HG03442 (cell line): ENCODE results near the gene TUBA3C.

Experiments
- ATAC-seq: cut with Tn5 transposase; IDR thresholded peaks from one replicate; pipeline ENCODE4 v1.9.1; 2021; ENCODE audit warnings: mild to moderate bottlenecking, moderate library complexity; ENCODE audit not compliant: unreplicated experiment

Gene TUBA3C

DNA sequence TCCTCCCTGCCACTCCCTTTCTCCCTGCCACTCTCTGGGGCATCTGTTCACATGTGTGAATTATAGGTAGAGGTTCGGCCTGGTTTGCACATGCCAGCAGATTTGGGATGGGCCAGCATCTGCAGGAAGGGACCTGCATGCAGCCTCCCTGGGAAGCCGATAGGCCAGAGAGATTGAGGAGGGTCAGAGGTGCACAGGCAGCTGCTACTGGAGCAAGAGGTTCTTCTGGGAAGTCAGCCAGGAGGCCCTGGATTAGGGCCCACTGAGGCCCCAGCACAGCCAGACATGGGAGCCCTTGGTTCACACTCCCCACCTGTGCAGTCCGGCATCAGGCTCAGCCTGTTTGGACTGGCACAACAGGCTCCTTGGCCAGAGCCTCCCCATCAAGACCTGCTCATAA lies 12.1 kb downstream of the TUBA3C start:
- no peak for ATAC-seq

DNA sequence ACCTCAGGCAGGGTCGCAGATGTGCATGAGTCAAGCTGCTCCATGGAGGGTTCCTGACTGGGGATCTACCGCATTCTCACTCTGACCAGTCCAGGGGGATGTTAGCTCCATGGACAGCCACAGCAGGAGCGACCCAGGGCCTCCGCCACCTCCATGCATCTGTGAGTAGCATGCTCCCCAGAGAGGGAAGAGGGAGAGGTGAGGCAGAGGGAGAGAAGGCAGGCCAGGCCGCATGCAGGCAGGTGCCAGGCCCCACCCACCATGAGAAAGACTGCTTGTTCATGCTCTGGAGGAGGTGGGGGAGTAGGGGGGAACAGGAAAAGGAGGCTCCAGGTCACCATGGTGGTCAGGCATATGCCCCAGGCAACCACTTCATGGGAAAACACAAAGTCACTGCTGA lies 20.3 kb downstream of the TUBA3C start:
- no peak for ATAC-seq

DNA sequence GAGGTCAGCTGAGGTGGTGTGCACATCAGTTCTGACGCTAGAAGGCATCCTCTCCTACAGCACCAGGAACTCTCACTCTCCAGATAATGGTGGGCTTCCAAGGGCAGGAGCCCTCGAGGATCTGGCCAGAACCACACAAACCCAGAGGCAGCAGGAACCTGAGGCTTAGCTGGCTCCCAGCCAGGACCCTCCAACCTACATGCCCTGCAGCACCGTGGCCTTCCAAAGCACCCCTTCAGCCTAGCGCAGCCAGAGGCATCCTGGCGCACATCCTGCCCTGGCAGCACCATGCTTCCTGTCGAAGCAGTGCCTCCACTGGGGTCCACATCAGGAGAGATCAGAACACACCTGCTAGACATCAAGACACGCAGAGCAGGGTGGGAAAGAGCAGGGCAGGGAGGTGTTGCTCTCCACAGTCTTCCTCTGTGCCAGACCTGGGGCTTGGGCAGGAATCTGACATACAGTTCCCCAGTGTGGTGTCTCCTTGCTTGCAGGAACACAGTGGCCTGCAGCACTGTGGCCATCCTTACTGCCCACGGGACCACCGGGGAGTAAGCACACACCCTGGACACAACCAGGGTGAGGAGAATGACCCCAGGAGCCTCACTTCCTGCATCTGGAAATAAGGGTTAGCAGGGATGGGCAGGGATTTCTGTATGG lies 21.7 kb downstream of the TUBA3C start:
- no peak for ATAC-seq

DNA sequence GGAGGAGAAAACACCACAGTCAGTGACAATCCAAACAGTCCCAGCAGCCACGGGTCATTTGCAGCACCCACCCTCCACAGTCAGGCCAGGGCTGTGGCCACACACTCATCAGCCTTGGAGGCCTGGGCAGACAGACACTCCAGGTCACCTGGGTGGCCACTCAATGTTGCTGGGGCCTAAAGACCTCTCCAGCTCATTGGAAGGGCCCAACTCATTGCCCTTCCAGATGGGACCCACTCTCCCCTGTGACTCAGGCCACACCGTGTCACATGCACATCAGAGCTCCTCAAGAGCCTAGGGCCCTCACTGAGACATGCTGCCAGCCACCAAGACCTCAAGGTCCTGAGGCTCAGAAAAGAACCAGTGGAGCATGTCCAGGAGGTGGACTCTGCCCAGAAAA lies 22.4 kb downstream of the TUBA3C start:
- ATAC-seq: no peak

DNA sequence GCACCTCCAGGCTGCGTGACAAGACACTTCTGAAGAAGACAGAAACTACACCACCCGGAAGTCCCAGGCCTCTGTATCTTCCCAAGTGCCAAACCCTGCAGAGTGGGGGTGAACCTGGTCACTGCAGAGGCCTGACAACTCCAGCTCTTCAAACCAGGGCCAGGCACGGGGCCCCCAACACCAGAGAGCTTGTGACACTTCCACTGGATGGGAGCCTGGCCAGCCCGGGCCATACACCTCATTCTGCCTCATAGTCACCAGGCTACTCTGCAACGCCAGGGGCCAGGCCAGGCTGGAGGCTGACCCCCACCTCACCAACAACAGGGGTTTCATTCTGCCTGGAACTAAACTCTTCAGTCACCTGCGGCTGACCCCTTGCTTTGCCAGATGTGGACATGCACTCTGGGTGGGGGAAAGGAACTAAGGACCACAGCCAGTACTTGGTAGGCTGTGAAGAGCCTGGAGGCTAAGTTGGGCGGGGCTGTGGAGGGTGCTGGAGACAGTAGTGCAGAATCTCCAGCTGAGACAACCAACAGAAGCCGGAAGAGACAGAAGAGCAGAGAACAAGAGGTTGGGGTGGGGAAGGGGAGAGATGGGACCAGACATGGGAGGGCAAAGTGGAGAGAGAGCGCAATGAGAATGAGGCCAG lies 23.0 kb downstream of the TUBA3C start:
- ATAC-seq: no peak

DNA sequence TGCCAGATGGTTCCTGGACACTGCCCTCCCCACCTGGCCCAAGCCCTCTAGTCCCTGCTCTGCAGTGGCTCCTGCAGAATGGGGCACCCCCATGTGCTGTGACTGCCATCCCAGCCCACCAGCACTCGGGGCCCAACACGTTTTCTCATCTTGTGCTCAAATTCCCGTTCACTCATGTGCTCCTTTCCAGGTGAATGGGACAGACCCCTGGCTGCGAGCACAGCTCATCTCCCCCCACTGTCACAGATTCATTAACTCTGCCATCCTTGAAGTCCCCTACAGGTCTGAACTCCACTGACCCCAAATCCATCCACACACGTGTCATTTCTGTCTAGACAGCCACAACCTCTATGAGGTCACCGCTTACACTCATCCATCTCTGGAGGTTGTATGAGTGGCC lies 23.6 kb downstream of the TUBA3C start:
- no peak for ATAC-seq

DNA sequence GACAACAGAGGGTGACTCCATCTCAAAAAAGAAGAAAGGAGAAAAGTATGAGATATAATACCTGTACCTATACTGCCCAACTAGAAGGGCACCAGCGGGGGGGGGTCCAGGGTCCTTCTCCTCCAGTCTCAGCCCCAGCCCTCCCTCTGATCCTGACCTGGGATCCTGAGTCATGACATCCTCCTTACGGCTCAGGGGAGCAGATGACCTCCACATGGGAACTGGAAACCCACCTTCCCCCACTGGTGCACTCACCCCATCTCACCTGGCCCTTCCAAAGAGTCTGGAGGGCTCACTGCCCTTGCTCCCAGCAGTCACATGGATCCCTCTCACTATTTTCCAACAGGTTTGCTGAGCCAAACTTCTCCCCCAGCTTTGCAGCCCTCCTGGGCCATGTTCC lies 24.2 kb downstream of the TUBA3C start:
- no peak for ATAC-seq

DNA sequence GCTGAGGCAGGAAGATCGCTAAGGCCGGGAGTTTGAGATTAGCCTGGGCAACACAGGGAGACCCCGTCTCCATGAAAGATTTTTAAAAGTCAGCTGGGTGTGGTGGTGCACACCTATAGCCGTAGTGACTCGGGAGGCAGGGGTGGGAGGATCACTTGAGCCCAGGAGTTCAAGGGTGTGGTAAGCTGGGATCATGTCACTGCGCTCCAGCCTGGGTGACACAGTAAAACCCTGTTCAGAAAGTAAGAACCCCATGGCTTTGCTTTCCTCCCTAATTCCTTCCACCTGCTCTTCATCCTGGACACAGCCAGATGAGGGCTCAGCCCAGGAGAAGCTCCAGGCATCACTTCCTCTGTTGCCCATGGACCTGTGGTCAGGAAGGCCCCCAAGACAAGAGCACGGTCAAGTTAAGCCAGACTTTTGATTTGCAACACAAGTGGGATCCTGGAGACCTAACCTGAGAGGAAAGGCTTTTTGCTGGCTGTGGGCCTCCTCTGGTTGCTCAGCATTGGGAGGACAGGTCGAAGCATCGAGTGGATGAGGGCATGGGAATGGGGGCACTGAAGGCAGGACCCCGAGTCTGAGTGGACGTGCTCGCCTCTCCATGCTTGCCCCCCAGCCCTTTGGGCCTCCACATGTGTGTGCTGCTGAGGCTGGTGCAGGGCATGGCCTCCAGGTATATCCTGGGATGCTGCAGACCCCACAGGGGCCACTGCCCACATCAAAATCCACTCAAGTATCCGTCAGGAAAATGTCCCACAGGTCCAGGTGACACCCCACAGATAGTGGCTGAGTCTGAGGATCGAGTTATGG lies 25.4 kb downstream of the TUBA3C start:
- ATAC-seq: no peak

DNA sequence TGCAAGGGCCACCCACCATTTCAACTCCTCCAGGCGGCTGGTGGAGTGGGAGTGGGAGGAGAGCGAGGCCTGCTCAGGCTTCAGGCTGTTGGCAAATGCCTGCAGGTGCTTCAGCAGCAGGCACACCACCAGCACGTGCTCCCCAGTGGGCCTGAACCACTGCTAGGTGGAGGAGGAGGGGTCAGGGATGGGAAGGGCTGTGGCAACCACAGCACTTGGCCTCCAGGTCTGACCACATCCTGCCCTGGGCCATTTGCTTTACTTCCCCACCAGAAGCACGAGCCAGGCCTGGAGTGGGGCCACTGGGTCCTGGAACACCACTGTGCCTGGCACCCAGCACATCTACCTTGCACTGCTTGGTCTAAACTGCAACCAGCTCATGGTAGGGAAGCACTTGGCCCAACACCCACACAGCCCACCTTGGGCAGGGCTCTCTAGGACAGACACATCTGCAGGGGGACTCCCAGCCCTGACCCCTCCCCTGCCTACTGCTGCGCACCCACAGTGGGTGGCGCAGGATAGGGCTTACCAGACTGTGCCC lies 26.2 kb downstream of the TUBA3C start:
- no peak for ATAC-seq

DNA sequence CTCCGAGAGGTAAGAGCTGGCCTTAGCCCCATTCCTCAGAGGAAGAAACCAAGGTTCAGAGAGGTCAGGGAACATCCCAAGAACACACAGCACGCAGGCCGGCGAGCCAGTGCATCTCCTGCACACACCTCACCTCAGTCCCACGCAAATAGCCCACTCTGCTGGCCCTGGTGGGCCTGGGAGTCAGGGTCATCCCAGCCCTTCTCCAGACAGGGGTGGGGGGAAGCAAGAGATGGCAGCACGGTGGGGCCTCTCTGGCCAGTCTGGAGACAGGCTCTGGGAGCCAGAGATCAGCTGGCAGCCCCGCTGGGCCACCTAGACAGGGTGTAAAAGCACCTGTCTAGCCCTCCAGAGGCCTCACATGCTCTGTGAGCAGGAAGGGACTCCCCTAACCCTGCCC lies 26.8 kb downstream of the TUBA3C start:
- no peak for ATAC-seq

DNA sequence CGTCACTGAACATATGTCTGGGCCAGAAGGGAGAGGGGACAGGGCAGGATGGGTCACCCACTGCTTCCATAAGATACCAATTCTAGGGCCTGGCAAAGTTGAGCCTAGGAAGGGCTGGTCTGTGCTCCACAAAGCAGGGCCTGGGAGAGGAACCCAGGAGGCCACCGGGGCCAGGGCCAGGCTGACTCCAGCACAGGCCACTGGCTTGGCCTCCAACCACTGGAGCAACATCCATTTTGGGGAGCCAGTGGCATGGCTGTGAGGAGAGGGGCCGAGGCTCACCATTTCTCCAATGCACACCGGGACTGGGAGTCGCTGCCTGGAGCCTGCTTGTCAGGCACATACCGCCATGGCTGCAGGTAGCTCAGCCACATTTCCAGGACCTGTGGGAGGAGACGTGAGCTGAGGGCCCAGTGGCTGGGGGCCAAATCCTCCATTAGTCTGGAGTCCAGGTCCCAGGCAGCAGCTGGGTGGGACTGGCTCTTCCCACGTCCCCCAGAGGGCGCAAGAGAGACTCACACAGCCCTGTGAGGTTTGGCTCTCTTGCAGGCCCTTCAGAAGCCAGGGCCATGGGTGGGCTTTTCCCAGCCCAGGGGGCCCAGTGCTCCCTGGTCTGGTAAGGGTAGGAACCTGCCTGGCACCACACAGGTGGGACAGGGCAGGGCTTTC lies 27.7 kb downstream of the TUBA3C start:
- no peak for ATAC-seq

DNA sequence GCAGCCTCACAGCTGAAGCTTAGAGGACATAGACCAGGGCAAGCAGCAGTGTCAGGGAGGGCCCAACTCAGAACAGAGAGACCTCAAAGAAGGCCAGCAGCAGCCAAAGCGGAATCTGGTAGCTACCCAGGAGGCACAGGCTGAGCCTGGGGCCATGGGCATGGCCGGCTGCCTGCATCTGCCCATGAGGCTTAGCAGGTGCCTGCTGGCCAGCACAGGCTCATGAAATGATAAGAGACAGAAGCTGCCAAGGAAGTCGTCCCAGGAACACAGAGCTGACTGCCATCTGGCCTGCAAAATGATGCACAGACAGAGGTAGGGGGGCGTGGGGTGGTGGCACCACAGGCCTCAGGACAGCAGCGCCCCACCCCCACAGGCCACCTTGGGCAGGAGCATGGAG lies 29.2 kb downstream of the TUBA3C start:
- no peak for ATAC-seq

DNA sequence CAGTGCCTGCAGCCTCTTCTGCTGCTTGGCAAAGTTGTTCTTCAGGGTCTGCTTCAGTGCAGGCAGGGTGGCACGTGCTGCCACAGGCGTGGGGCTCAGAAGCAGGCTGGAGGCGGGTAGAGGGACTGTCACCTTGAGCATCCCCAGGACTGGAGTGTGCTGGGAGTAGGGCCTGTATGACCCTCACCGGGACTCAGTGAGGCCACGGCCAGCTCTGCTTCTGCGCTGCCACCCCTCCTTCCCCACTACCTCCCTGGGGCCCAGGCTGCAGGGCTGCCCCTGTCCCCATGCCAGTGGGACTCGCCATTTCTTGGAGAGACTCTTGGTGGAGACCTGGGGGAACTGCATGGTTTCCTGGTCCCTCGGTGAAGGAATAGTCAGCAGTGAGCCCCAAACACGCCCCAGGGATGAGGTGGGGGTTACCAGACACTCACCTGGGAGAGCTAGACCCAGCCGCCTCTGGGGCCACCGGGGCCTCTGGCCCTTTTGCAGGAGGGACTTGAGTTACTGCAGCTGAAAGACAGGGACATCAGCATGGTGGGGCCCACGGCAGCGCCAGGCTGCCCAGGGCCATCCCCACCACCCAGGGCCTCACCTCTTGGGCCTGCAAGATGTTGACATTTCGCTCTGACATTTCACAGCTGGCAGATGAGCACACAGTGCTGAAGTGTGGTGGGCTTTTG lies 29.9 kb downstream of the TUBA3C start:
- no peak for ATAC-seq

DNA sequence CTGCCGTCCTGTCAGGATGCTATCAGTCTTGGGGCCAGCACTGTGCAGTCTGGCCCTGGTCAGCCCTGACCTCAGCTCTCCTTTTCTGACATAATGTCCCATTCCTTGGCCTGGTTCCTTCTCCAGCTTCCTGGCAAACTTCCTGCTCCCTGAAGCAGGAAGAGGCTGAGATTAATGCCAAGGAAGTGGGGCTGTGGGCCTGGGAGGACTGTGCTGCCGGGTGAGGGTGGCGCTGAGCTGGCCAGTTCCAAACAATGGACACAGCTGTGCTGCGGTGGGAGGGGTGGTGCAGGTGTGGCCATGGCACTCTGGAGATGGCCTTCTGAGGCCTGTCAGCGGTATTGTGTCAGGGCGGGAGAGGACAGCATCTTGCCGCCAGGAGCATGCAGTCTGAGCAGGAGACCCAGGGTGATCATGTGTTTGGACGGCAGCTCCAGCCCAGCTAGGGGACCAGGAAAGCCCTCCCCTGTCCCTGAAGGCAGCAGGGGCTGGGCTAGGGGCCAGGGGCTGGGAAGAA lies 30.9 kb downstream of the TUBA3C start:
- no peak for ATAC-seq

DNA sequence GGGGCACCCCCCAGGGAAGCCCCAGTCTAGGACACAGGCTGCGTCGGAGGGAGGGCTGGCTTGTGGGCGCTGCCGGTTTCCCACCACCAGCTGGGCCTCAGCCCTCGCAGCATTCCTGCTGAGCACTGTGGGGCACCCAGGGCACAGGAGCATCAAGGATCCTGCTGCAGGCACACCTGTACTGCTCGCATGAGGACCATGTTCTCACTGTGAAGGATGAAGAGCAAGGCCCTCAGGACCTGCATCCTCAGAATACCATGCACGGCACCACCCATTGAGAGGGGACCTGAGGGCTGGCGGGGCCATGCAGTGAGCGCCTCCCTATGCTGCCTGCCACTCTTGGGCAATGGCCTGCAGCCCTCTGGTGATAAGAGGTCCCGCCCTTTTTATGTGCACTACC lies 31.4 kb downstream of the TUBA3C start:
- no peak for ATAC-seq

DNA sequence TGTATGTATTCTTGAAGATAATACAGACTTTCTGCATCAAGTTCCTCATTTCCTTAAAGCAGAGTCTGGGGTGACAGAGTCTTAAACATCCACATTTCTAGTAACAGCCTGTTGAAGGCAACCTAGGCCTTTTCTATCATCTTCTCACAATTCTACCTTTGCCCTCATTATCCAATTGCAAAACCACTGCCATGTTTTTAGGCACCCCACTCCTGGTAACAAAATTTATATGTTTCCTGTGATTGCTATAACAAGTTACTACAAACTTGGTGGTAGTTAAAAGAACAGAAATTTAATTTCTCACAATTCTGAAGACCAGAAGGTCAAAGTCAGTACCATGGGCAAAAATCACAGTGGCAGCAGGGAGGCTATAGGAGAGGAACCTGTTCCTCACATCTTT lies 33.1 kb downstream of the TUBA3C start:
- ATAC-seq: no peak
